ENCODE results near the gene RASL11B. TPM values are rescaled to one million over a fixed set of nuclear protein-coding genes. Genes with fewer than 3 reads are reported as not detected.

Gene RASL11B
- total RNA-seq, 2 donors from 2014 or later: 1.3 to 1.8 TPM

DNA sequence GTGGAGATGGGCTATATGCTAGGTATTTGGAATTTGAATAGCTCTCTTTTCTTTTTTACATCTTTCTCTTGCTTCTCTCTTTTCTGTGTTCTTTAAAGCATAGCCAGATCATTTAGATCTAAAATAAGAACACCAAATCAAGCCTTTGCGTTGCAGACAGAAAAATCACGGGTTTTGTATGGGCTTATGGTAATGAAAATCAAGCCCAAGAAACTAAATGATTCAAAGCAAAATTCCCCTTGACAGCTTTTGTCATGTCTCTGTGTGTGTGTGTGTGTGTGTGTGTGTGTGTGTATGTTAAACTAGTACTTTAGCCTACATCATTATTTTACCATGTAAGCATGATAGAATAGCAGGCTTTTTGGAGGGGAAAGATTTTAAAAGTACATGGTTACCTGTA is 1.8 kb upstream of the RASL11B start:
- no peak for ATAC-seq

DNA sequence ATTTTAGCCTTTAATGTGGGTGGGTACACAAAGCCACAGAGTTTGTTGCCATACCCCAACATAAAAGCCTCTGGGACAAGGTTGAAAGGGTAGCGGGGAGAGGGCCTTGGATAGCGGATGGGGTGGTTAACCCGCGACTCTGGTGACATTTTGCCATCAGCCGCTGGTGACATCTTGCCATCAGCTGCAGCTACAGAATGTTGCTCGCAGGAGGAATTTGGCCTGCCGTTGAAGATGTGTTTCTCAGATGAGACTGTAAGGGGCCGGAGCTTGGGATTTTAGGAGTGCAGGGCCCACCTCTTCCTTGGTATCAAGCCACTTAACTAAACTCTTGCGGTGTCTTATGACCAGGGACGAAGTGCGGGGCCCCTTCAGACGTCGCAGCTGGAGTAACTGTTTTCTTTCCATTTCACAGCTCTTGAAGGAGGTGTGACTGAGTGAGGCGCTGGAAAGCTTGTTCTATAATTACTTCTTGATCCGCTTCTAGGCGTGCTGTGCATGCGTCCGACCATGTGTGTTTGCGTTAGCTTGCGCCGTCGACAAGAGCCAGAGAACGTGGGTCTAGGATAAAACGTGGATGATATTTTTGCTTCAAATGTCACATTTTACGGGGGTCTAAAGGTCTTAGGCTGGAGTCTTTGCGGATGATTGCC is 820 bp upstream of the RASL11B start:
- no peak for ATAC-seq
- DNase-seq: no peak
- intact Hi-C loops (cut with DNase I): no loop called here
- Histone ChIP-seq H3K4me1 (peaks cover 20% of the 10 kb centered on the region), H3K27me3 (no peaks in the 10 kb centered on the region), H3K27ac (peak overlapping the region in 2 of 4 donors; percentile 45 to 55), H3K9me3 (peaks cover 0 to 6% (median 0%) of the 10 kb centered on the region in 3 donors), H3K36me3 (replicated peaks in 1 of 2; ENCODE audit: insufficient read depth in 1 of 2, low read depth in 2 of 2) (no peaks in the 10 kb centered on the region), H3K4me3 (peak overlapping the region; percentile 40 to 61)
- TF ChIP-seq, protein P1, sequence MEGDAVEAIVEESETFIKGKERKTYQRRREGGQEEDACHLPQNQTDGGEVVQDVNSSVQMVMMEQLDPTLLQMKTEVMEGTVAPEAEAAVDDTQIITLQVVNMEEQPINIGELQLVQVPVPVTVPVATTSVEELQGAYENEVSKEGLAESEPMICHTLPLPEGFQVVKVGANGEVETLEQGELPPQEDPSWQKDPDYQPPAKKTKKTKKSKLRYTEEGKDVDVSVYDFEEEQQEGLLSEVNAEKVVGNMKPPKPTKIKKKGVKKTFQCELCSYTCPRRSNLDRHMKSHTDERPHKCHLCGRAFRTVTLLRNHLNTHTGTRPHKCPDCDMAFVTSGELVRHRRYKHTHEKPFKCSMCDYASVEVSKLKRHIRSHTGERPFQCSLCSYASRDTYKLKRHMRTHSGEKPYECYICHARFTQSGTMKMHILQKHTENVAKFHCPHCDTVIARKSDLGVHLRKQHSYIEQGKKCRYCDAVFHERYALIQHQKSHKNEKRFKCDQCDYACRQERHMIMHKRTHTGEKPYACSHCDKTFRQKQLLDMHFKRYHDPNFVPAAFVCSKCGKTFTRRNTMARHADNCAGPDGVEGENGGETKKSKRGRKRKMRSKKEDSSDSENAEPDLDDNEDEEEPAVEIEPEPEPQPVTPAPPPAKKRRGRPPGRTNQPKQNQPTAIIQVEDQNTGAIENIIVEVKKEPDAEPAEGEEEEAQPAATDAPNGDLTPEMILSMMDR (IDR thresholded peaks at IDR 0.05): no peak
- TF ChIP-seq POLR2A (IDR thresholded peaks at IDR 0.05): no peak
- 38 to 54% methylated on average over 26 of the region's 26 CpGs for WGBS, 2 donors

More for the DNA sequence above, 1.8 kb upstream of the RASL11B start:
- no peak overlapping the region for H3K27ac ChIP-seq
- TF ChIP-seq, protein P1 (IDR thresholded peaks at IDR 0.05): no peak
- TF ChIP-seq POLR2A (IDR thresholded peaks at IDR 0.05): no peak
- peaks cover 0 to 6% (median 0%) of the 10 kb centered on the region in 3 donors for H3K9me3 ChIP-seq
- peaks cover 17% of the 10 kb centered on the region for H3K4me1 ChIP-seq
- no peak overlapping the region for H3K4me3 ChIP-seq
- 72 to 75% methylated on average over 2 of the region's 2 CpGs for WGBS, 2 donors
- no peaks in the 10 kb centered on the region for H3K36me3 ChIP-seq (replicated peaks in 1 of 2; ENCODE audit: insufficient read depth in 1 of 2, low read depth in 2 of 2)
- DNase-seq: no peak
- no peaks in the 10 kb centered on the region for H3K27me3 ChIP-seq
- intact Hi-C loops (cut with DNase I): no loop called here

DNA sequence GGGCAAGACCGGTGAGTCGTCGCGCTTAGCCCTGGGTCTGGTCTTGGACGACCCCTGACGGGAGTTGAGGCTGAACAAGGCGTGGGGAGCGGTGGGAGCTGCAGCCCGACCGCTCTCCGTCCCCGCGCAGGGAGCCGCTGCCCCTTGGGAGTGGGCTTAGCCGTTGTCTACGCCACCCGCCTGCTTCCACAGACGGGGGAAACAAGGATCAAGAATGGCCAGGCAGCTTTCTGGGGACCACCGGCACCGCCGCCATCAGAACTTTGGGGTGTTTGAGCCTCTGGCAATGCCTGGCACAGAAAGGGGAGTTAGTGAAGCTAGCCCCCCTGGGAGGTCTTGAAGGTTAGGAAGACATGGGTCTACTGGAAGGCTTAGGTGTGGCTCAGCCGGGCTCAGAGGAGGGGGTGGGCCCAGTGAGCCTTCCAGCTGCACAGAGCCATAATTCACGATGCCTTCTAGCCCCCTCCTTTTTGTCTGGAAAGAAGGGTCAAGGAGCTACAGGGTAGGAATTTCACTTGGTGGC is 583 bp downstream of the RASL11B start:
- no peak overlapping the region for H3K27ac ChIP-seq
- DNase-seq: no peak
- 20 to 39% methylated on average over 12 to 23 of the region's 23 CpGs for WGBS, 2 donors
- H3K27me3 ChIP-seq: no peaks in the 10 kb centered on the region
- ATAC-seq: no peak
- no peaks in the 10 kb centered on the region for H3K36me3 ChIP-seq (replicated peaks in 1 of 2; ENCODE audit: insufficient read depth in 1 of 2, low read depth in 2 of 2)
- TF ChIP-seq, protein P1 (IDR thresholded peaks at IDR 0.05): no peak
- no peak for TF ChIP-seq POLR2A (IDR thresholded peaks at IDR 0.05)
- H3K4me3 ChIP-seq: peak overlapping the region in 1 of 2 donors; percentile 61
- peaks cover 0 to 6% (median 0%) of the 10 kb centered on the region in 3 donors for H3K9me3 ChIP-seq
- intact Hi-C loops (cut with DNase I): no loop called here
- peaks cover 20% of the 10 kb centered on the region for H3K4me1 ChIP-seq

DNA sequence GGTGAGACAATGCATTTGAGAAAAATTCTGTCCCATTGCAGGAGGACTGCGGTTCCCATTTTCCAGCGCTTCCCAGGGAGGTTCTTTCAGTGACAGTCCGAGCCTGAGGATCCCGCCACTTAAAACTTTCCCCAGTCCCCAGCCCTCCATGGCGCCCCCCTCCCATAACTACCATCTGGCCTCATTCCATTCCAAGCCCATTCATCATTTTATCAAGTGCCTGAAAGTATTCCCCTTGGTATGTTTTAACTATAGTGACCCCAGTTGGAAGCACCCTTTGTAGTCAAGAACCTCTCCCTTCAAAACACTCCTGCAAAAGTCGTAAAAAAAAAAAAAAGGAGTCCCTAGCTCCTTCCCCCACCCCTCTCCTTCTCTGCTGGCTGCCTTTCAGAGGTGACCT is 1.2 kb downstream of the RASL11B start:
- ATAC-seq (no peak), DNase-seq (no peak)
- TF ChIP-seq, protein P1 (IDR thresholded peaks at IDR 0.05): no peak
- TF ChIP-seq POLR2A (IDR thresholded peaks at IDR 0.05): no peak
- Histone ChIP-seq H3K36me3 (replicated peaks in 1 of 2; ENCODE audit: insufficient read depth in 1 of 2, low read depth in 2 of 2) (no peaks in the 10 kb centered on the region), H3K4me3 (no peak overlapping the region), H3K27me3 (no peaks in the 10 kb centered on the region), H3K4me1 (peaks cover 20% of the 10 kb centered on the region), H3K9me3 (peaks cover 0 to under 1% (median 0%) of the 10 kb centered on the region in 3 donors), H3K27ac (no peak overlapping the region)
- intact Hi-C loops (cut with DNase I): no loop called here
- WGBS, 2 donors: 74 to 83% methylated on average over 6 of the region's 6 CpGs

DNA sequence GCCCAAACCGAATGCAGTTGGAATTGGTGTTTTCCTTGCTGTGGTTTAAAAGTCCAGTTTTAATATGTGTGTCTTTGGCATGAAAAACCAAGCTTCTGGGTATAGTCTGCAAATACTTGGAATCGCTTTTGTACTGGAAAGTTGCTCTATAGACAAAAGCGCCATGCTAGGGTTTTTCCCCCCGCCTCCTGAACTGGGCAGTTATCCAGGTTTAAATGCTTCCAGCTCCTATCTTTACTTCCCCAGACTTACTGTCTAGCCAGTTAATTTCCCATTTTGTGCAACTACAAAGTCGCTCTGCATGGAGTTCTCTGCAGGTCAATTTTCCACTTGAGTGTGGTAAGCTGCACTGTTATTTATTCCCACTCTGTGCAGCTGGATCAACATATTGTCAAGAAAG is 2.7 kb downstream of the RASL11B start:
- WGBS, 2 donors: 54 to 63% methylated on average over 5 of the region's 5 CpGs
- TF ChIP-seq POLR2A (IDR thresholded peaks at IDR 0.05): no peak
- TF ChIP-seq, protein P1 (IDR thresholded peaks at IDR 0.05): no peak
- H3K4me3 ChIP-seq: no peak overlapping the region
- H3K27me3 ChIP-seq: no peaks in the 10 kb centered on the region
- intact Hi-C loops (cut with DNase I): no loop called here
- DNase-seq (no peak), ATAC-seq (no peak)
- peaks cover 20% of the 10 kb centered on the region for H3K4me1 ChIP-seq
- H3K9me3 ChIP-seq: no peaks in the 10 kb centered on the region
- no peaks in the 10 kb centered on the region for H3K36me3 ChIP-seq (replicated peaks in 1 of 2; ENCODE audit: insufficient read depth in 1 of 2, low read depth in 2 of 2)
- no peak overlapping the region for H3K27ac ChIP-seq
